ENCODE measurements around the gene FOXO4.

Gene FOXO4

DNA sequence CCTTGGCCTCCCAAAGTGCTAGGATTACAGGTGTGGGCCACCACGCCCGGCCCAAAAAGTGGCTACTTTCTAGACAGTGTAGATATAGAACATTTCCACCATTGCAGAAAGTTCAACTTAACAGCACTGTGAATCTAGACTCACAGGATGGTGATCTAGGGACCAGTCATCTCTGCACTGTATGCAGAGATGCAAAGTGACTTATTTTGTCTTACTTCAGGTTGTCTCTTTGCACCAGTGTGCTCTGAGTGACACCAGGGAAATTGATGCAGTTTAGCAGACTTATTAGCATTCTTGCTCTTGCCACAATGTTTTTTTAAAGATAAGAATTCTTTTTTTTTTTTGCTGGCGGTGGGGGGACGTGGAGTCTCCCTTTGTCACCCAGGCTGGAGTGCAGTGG lies 12.8 kb upstream of the FOXO4 start:
- TF ChIP-seq, protein P1, sequence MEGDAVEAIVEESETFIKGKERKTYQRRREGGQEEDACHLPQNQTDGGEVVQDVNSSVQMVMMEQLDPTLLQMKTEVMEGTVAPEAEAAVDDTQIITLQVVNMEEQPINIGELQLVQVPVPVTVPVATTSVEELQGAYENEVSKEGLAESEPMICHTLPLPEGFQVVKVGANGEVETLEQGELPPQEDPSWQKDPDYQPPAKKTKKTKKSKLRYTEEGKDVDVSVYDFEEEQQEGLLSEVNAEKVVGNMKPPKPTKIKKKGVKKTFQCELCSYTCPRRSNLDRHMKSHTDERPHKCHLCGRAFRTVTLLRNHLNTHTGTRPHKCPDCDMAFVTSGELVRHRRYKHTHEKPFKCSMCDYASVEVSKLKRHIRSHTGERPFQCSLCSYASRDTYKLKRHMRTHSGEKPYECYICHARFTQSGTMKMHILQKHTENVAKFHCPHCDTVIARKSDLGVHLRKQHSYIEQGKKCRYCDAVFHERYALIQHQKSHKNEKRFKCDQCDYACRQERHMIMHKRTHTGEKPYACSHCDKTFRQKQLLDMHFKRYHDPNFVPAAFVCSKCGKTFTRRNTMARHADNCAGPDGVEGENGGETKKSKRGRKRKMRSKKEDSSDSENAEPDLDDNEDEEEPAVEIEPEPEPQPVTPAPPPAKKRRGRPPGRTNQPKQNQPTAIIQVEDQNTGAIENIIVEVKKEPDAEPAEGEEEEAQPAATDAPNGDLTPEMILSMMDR (conservative IDR thresholded peaks at IDR 0.05; ENCODE audit: low read depth, low read length), result no peak
- DNase-seq (ENCODE audit: low read depth), result no peak
- no peak overlapping the region for H3K4me3 ChIP-seq (ENCODE audit: low read length)

DNA sequence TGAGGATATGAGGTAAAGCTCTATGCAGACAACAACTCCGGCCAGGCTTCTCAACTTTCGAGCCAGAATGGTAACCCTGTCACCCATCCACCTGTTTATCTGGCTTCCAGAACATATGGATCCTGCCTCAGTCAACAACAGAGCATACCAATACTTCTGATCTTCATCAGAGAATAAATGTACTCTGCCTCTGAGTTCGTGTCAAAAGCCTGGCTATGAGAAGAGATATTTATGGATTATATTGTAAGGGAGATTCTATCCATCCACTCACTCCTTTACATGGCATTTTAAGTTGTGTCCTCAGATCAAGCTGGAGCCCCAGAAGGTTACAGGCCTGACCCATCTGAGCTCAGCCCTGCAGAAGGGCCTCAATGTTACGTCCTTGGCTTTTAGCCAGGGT lies 9.8 kb upstream of the FOXO4 start:
- TF ChIP-seq, protein P1 (conservative IDR thresholded peaks at IDR 0.05; ENCODE audit: low read depth, low read length), result no peak
- DNase-seq (ENCODE audit: low read depth), result no peak
- no peak overlapping the region for H3K4me3 ChIP-seq (ENCODE audit: low read length)

DNA sequence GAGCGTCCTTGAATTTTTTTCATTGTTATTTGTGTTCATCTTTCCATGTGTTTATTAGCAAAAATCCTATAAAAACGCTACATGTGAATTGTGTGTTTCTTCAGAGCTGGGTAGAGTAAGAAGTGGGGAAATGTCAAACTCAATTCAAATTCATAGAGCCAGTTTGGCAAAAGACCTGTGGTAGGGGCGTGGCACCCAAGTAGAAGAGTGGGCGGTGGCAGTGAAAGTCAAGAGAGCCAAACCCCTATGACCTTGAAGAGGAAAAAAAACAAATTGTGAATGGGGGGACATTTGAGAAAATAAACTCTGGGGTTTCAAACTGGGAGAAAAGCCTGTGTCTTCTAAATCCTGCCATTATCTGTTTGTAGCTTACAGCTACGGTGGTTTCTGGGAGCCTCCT lies 4.4 kb upstream of the FOXO4 start:
- no peak for DNase-seq (ENCODE audit: low read depth)
- no peak overlapping the region for H3K4me3 ChIP-seq (ENCODE audit: low read length)
- TF ChIP-seq, protein P1 (conservative IDR thresholded peaks at IDR 0.05; ENCODE audit: low read depth, low read length), result no peak

- peak overlapping the region; percentile 66 for H3K4me3 ChIP-seq (ENCODE audit: low read length)
- DNase-seq (ENCODE audit: low read depth), result no peak
- TF ChIP-seq, protein P1 (conservative IDR thresholded peaks at IDR 0.05; ENCODE audit: low read depth, low read length), result no peak
Observed at GRCh38 chrX:71095033-71095432, 618 bp upstream of the FOXO4 start.

DNA sequence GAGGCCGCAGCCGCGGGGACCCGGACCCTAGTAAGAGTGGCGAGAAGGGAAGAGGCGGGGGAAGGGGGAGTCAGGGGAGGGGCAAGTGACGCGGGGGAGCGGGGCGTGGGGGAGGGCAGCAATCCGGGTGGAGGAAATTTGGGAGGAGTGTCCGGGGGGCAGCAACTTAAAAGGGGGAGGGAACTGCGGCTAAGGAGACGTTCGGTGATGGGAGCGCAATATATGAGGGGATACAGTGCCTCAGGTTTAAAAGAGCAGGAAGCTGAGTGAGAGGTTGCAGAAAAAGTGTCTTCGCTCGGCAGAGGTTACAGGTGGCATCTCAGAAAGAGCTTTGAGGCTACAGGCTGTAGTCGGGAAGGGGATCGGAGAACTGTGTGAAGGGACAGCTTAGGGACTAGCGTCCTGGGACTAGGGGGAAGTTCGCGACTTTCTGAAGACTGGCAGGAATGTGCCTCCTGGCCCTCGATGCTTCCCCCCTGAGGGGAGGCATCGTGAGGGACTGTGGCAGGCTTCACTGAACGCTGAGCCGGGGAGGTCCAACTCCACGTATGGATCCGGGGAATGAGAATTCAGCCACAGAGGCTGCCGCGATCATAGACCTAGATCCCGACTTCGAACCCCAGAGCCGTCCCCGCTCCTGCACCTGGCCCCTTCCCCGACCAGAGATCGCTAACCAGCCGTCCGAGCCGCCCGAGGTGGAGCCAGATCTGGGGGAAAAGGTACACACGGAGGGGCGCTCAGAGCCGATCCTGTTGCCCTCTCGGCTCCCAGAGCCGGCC lies 519 bp downstream of the FOXO4 start:
- TF ChIP-seq, protein P1 (conservative IDR thresholded peaks at IDR 0.05; ENCODE audit: low read depth, low read length), result no peak
- H3K4me3 ChIP-seq (ENCODE audit: low read length), result peak overlapping the region; percentile 66

DNA sequence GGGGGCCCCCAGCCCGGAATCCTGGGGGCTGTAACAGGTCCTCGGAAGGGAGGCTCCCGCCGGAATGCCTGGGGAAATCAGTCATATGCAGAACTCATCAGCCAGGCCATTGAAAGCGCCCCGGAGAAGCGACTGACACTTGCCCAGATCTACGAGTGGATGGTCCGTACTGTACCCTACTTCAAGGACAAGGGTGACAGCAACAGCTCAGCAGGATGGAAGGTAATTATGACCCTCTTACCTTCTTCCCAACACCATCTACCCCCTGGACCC lies 1.0 kb downstream of the FOXO4 start:
- TF ChIP-seq, protein P1 (conservative IDR thresholded peaks at IDR 0.05; ENCODE audit: low read depth, low read length), result no peak
- peak overlapping the region; percentile 66 for H3K4me3 ChIP-seq (ENCODE audit: low read length)
- DNase-seq (ENCODE audit: low read depth), result no peak

More for the DNA sequence above, 519 bp downstream of the FOXO4 start:
- no peak for DNase-seq (ENCODE audit: low read depth)

GRCh38 chrX:71098302-71098701 lies 2.7 kb downstream of the FOXO4 start:
- H3K4me3 ChIP-seq (ENCODE audit: low read length), result no peak overlapping the region
- TF ChIP-seq, protein P1 (conservative IDR thresholded peaks at IDR 0.05; ENCODE audit: low read depth, low read length), result peak; percentile 58
- DNase-seq (ENCODE audit: low read depth), result no peak

Measured in retinal pigment epithelial cell (primary cell).